Osteoblast (primary cell): ENCODE measurements around the gene BEND3. TPM values are rescaled to one million over a fixed set of nuclear protein-coding genes. Genes with fewer than 3 reads are reported as not detected.

Experiments
- DNase-seq: peaks from one replicate; pipeline ENCODE4 v3.0.0; 2011; ENCODE audit warnings: low spot score, mixed read lengths; ENCODE audit not compliant: insufficient read length; ENCODE audit errors: missing footprints
- H2AFZ ChIP-seq: 2 replicates; pipeline ENCODE4 v1.6.0; 2011; ENCODE audit warnings: mild to moderate bottlenecking, low read length
- H3K27ac ChIP-seq: 2 replicates; pipeline ENCODE4 v1.5.1; 2011; ENCODE audit warnings: mild to moderate bottlenecking, low read depth, low read length, moderate library complexity
- H3K27me3 ChIP-seq: 2 replicates; pipeline ENCODE4 v1.6.0; 2012; ENCODE audit warnings: mild to moderate bottlenecking, control low read depth, inconsistent platforms, low read length, moderate library complexity; ENCODE audit not compliant: insufficient read depth
- H3K36me3 ChIP-seq: 2 replicates; pipeline ENCODE4 v1.5.1; 2011; ENCODE audit warnings: mild to moderate bottlenecking, low read length, control low read depth, moderate library complexity; ENCODE audit not compliant: insufficient read depth
- H3K4me1 ChIP-seq: 2 replicates; pipeline ENCODE4 v1.5.1; 2011; ENCODE audit warnings: mild to moderate bottlenecking, low read length, control low read depth, moderate library complexity; ENCODE audit not compliant: insufficient read depth
- H3K4me2 ChIP-seq: 2 replicates; pipeline ENCODE4 v1.6.0; 2011; ENCODE audit warnings: mild to moderate bottlenecking, low read length; ENCODE audit not compliant: insufficient read depth
- H3K4me3 ChIP-seq: fragments of 200-600 bp; sonication (generic); 3 replicates; pipeline ENCODE4 v1.5.1; 2012; ENCODE audit warnings: mild to moderate bottlenecking, low read length, inconsistent platforms; ENCODE audit not compliant: insufficient read depth
- H3K79me2 ChIP-seq: 2 replicates; pipeline ENCODE4 v1.6.0; 2012; ENCODE audit warnings: mild to moderate bottlenecking, low read length, control low read depth, inconsistent platforms; ENCODE audit not compliant: insufficient read depth
- H3K9me3 ChIP-seq: 2 replicates; pipeline ENCODE4 v1.5.1; 2011; ENCODE audit warnings: low read depth, low read length, control low read depth
- H4K20me1 ChIP-seq: 2 replicates; pipeline ENCODE4 v1.6.0; 2012; ENCODE audit warnings: mild to moderate bottlenecking, low read length, control low read depth; ENCODE audit not compliant: insufficient read depth
- CTCF ChIP-seq: IDR thresholded peaks from 2 replicates; pipeline ENCODE4 v1.5.1; 2011; ENCODE audit warnings: mild to moderate bottlenecking, low read depth, low read length, moderate library complexity; ENCODE audit errors: extremely low read depth
- total RNA-seq: library from RNA; depleted of rRNA; stranded (reverse); fragments of >200 nt; gene quantifications from 2 replicates; pipeline ENCODE4 v1.2.3, GENCODE V29; 2012

BEND3 gene
- total RNA-seq, 1 donor: 3.6 TPM

GRCh38 chr6:107108201-107108890 lies 7.0 kb downstream of the BEND3 start:
- H3K4me1 ChIP-seq: peaks cover 4% of the 10 kb centered on the region
- peak overlapping the region; percentile 87 for H2AFZ ChIP-seq
- no peak overlapping the region for H3K27ac ChIP-seq
- no peak for DNase-seq
- no peaks in the 10 kb centered on the region for H3K27me3 ChIP-seq
- no peak for TF ChIP-seq CTCF
- H3K4me2 ChIP-seq: peak overlapping the region; percentile 72
- no peaks in the 10 kb centered on the region for H3K79me2 ChIP-seq
- no peaks in the 10 kb centered on the region for H3K9me3 ChIP-seq
- no peaks in the 10 kb centered on the region for H4K20me1 ChIP-seq
- no peaks in the 10 kb centered on the region for H3K36me3 ChIP-seq
- H3K4me3 ChIP-seq: peak overlapping the region; percentile 55

- Histone ChIP-seq H4K20me1 (no peaks in the 10 kb centered on the region), H3K36me3 (no peaks in the 10 kb centered on the region), H3K27ac (no peak overlapping the region), H3K4me3 (peak overlapping the region; percentile 55), H3K4me1 (peaks cover 4% of the 10 kb centered on the region), H3K27me3 (no peaks in the 10 kb centered on the region), H3K79me2 (no peaks in the 10 kb centered on the region), H3K4me2 (peak overlapping the region; percentile 72), H2AFZ (peak overlapping the region; percentile 87), H3K9me3 (no peaks in the 10 kb centered on the region)
- DNase-seq: no peak
- TF ChIP-seq CTCF: no peak
These were observed 7.5 kb downstream of the BEND3 start for GRCh38 chr6:107107791-107108190.

GRCh38 chr6:107106165-107106564 lies 9.2 kb downstream of the BEND3 start:
- Histone ChIP-seq H3K9me3 (no peaks in the 10 kb centered on the region), H3K27ac (no peak overlapping the region), H3K36me3 (no peaks in the 10 kb centered on the region), H3K79me2 (no peaks in the 10 kb centered on the region), H3K4me1 (peaks cover 4% of the 10 kb centered on the region), H3K27me3 (no peaks in the 10 kb centered on the region), H3K4me2 (no peak overlapping the region), H3K4me3 (no peak overlapping the region), H4K20me1 (no peaks in the 10 kb centered on the region), H2AFZ (no peak overlapping the region)
- no peak for DNase-seq
- no peak for TF ChIP-seq CTCF

GRCh38 chr6:107105511-107106116 lies 9.7 kb downstream of the BEND3 start:
- Histone ChIP-seq H3K4me1 (peaks cover 4% of the 10 kb centered on the region), H3K79me2 (no peaks in the 10 kb centered on the region), H3K4me2 (no peak overlapping the region), H3K4me3 (no peak overlapping the region), H3K9me3 (no peaks in the 10 kb centered on the region), H2AFZ (no peak overlapping the region), H3K27ac (no peak overlapping the region), H3K27me3 (no peaks in the 10 kb centered on the region), H3K36me3 (no peaks in the 10 kb centered on the region), H4K20me1 (no peaks in the 10 kb centered on the region)
- TF ChIP-seq CTCF: no peak
- no peak for DNase-seq
